SK-N-MC (cell line): ENCODE results near the gene CCT7.

Experiments used
- EZH2 ChIP-seq: fragments of 200-600 bp; sonication (generic); IDR thresholded peaks from one replicate; pipeline ENCODE4 v1.6.1; 2017; ENCODE audit warnings: antibody characterized with exemption
- FOXP2 ChIP-seq: optimal IDR thresholded peaks from 2 replicates; pipeline ENCODE3; 2011; ENCODE audit warnings: mild to moderate bottlenecking, moderate library complexity; ENCODE audit not compliant: insufficient read depth; ENCODE audit errors: extremely low read length, control extremely low read depth
- POLR2AphosphoS5 ChIP-seq: IDR thresholded peaks from 2 replicates; pipeline ENCODE4 v1.6.1; 2012; ENCODE audit warnings: mild to moderate bottlenecking, low read depth, low read length, borderline replicate concordance

DNA sequence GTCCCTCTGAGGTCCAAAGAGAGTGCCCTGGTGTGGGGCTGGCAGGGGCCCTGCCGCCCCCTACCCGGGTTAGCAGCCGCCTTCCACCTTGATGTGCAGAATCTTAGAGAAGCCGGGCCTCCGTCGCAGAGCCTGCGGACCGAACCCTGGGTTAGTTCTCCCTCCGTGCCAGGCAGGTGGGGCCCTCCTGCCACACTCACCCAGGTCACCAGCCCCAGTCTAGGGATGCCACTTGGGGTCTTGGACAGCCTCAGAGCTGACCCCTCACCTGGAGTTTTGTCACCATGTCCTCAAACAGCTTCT, 24.8 kb downstream of the CCT7 start:
- TF ChIP-seq POLR2AphosphoS5 (no peak), EZH2 (no peak), FOXP2 (no peak)
